ENCODE measurements around the gene CFAP20DC.

DNA sequence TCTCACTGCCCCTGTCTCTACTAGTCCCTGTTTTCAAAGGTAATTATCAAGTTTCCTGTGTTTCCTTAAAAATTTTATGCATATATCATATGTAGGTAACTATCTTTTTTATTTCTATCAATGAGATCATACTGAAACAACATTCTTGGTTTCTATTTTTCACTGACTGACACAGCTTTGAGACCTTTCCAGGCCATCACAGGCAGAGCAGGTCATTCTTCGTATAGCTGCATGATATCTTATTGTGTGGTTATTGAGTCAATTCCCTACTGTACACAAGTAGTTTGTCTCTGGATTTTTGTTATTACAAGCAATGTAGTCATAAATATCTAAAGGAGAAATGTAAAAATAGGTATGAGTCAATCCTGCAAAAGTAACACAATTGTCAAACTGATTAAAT, 169.6 kb downstream of the CFAP20DC start:
- TF ChIP-seq, protein P1, sequence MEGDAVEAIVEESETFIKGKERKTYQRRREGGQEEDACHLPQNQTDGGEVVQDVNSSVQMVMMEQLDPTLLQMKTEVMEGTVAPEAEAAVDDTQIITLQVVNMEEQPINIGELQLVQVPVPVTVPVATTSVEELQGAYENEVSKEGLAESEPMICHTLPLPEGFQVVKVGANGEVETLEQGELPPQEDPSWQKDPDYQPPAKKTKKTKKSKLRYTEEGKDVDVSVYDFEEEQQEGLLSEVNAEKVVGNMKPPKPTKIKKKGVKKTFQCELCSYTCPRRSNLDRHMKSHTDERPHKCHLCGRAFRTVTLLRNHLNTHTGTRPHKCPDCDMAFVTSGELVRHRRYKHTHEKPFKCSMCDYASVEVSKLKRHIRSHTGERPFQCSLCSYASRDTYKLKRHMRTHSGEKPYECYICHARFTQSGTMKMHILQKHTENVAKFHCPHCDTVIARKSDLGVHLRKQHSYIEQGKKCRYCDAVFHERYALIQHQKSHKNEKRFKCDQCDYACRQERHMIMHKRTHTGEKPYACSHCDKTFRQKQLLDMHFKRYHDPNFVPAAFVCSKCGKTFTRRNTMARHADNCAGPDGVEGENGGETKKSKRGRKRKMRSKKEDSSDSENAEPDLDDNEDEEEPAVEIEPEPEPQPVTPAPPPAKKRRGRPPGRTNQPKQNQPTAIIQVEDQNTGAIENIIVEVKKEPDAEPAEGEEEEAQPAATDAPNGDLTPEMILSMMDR (conservative IDR thresholded peaks at IDR 0.05; ENCODE audit: low read length) = no peak
- no peak for TF ChIP-seq EZH2phosphoT487 (IDR thresholded peaks at IDR 0.05; ENCODE audit: borderline replicate concordance, low read depth, low read length)
